ENCODE results near the gene PTPRF. TPM values are rescaled to one million over a fixed set of nuclear protein-coding genes. Genes with fewer than 3 reads are reported as not detected.
A peak's percentile ranks its signal among the peaks of the same experiment; 100 is the strongest.

The PTPRF gene
- polyA plus RNA-seq, 3 donors, result not detected

- no peak for TF ChIP-seq CTCF (IDR thresholded peaks at IDR 0.05)
- Histone ChIP-seq H3K79me2 (ENCODE audit: insufficient read depth, low read length) (no peaks in the 10 kb centered on the region), H3K4me3 (replicated peaks in 1 of 3; ENCODE audit: low read depth in 2 of 3, low read length in 3 of 3) (no peak overlapping the region), H3K36me3 (replicated peaks in 1 of 2; ENCODE audit: control insufficient read depth in 1 of 2, insufficient read depth in 2 of 2, low read length in 2 of 2) (no peaks in the 10 kb centered on the region), H4K20me1 (ENCODE audit: insufficient read depth, low read length) (no peaks in the 10 kb centered on the region), H3K4me2 (replicated peaks; ENCODE audit: extremely low read depth, low read length, poor library complexity, severe bottlenecking) (no peak overlapping the region), H3K27me3 (ENCODE audit: control insufficient read depth in 2 of 2, insufficient read depth in 2 of 2, low read length in 2 of 2) (peaks cover 0 to 4% of the 10 kb centered on the region in 2 donors), H2AFZ (ENCODE audit: insufficient read depth, low read depth, low read length, poor library complexity, severe bottlenecking) (no peak overlapping the region), H3K9me3 (replicated peaks in 1 of 2; ENCODE audit: control insufficient read depth in 1 of 2, insufficient read depth in 1 of 2, low read length in 2 of 2) (no peaks in the 10 kb centered on the region), H3K27ac (ENCODE audit: low read depth in 1 of 2, low read length in 2 of 2) (no peak overlapping the region), H3K9ac (ENCODE audit: insufficient read depth, low read length, poor library complexity, severe bottlenecking) (no peak overlapping the region), H3K4me1 (ENCODE audit: control insufficient read depth in 1 of 2, insufficient read depth in 2 of 2, low read length in 2 of 2) (peaks cover under 1% of the 10 kb centered on the region in 2 donors)
- H3K27me3 Mint-ChIP-seq (ENCODE audit: low read depth in 3 of 3), result peaks cover 0 to 7% (median 5%) of the 10 kb centered on the region in 3 donors
- H3K9me3 Mint-ChIP-seq, result peaks cover 0 to 2% (median 0%) of the 10 kb centered on the region in 7 donors
- no peak for DNase-seq
- no peak overlapping the region for H3K27ac Mint-ChIP-seq
- intact Hi-C loops (cut with micrococcal nuclease), result no loop called here
- H3K36me3 Mint-ChIP-seq, result no peaks in the 10 kb centered on the region
- peaks cover 5% of the 10 kb centered on the region for H3K4me1 Mint-ChIP-seq
- H3K4me3 Mint-ChIP-seq, result no peak overlapping the region
- WGBS (ENCODE audit: insufficient coverage), result 81% methylated on average over 6 of the region's 6 CpGs
These were observed 29.6 kb downstream of the PTPRF start for GRCh38 chr1:43560286-43560685.

- H3K4me3 ChIP-seq (replicated peaks in 1 of 3; ENCODE audit: low read depth in 2 of 3, low read length in 3 of 3), result no peak overlapping the region
- H3K4me2 ChIP-seq (replicated peaks; ENCODE audit: extremely low read depth, low read length, poor library complexity, severe bottlenecking), result no peak overlapping the region
- Mint-ChIP-seq H3K27ac (no peak overlapping the region), H3K4me1 (peaks cover 6% of the 10 kb centered on the region), H3K4me3 (peak overlapping the region in 1 of 2 donors; percentile 6), H3K36me3 (no peaks in the 10 kb centered on the region), H3K27me3 (ENCODE audit: low read depth in 3 of 3) (peaks cover 2 to 21% (median 21%) of the 10 kb centered on the region in 3 donors), H3K9me3 (no peaks in the 10 kb centered on the region)
- TF ChIP-seq CTCF (IDR thresholded peaks at IDR 0.05), result no peak
- peaks cover 8 to 9% of the 10 kb centered on the region in 2 donors for H3K4me1 ChIP-seq (ENCODE audit: control insufficient read depth in 1 of 2, insufficient read depth in 2 of 2, low read length in 2 of 2)
- H3K9me3 ChIP-seq (replicated peaks in 1 of 2; ENCODE audit: control insufficient read depth in 1 of 2, insufficient read depth in 1 of 2, low read length in 2 of 2), result no peaks in the 10 kb centered on the region
- intact Hi-C loops (cut with micrococcal nuclease), result no loop called here
- no peaks in the 10 kb centered on the region for H3K79me2 ChIP-seq (ENCODE audit: insufficient read depth, low read length)
- peaks cover 0 to 13% of the 10 kb centered on the region in 2 donors for H3K27me3 ChIP-seq (ENCODE audit: control insufficient read depth in 2 of 2, insufficient read depth in 2 of 2, low read length in 2 of 2)
- no peak overlapping the region for H3K9ac ChIP-seq (ENCODE audit: insufficient read depth, low read length, poor library complexity, severe bottlenecking)
- no peak overlapping the region for H2AFZ ChIP-seq (ENCODE audit: insufficient read depth, low read depth, low read length, poor library complexity, severe bottlenecking)
- no peak for DNase-seq
- no peaks in the 10 kb centered on the region for H3K36me3 ChIP-seq (replicated peaks in 1 of 2; ENCODE audit: control insufficient read depth in 1 of 2, insufficient read depth in 2 of 2, low read length in 2 of 2)
- no peak overlapping the region for H3K27ac ChIP-seq (ENCODE audit: low read depth in 1 of 2, low read length in 2 of 2)
- H4K20me1 ChIP-seq (ENCODE audit: insufficient read depth, low read length), result no peaks in the 10 kb centered on the region
- 90% methylated on average over 17 of the region's 19 CpGs for WGBS (ENCODE audit: insufficient coverage)
These were observed 33.3 kb downstream of the PTPRF start for GRCh38 chr1:43563876-43564539.
